GM21576 (cell line): Measurements from ENCODE around the gene CYTH3.

Experiments used
- ATAC-seq: cut with Tn5 transposase; IDR thresholded peaks from one replicate; pipeline ENCODE4 v1.9.1; 2021; ENCODE audit warnings: mild to moderate bottlenecking, moderate library complexity; ENCODE audit not compliant: unreplicated experiment

The CYTH3 gene

DNA sequence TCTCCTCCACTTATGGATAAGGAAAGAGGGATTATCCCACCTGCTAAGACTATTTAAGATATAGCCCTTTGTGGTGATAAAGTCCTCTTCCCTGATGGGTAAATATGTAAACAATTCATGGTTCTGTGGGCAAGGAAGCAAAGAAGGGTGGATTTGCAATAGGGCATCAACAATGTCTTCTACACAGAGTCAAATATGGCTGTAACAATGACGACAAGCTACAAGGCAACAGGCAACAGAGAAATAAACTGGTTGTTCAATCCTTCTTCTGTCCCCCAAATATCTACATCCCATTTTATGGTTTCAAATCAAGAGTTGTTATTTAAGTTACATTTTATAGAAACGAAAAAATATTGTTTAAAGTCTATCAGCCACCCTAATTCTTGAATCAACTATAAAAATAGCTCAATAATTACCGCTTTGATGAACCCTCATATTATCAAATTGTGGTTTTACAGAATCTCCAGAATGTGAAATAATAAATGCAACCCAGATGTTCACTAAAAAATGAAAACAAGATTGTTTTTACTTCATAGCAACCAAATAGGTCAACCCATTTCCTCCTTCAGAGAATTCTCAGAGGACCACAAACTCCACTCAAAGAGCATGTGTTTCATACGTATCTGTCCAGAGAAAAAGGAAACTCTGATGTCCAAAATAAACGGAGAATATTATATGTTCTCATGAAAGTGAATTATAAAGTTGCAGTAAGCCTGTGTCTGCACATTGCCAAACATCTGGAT lies 13.8 kb downstream of the CYTH3 start:
- peak; percentile 38 for ATAC-seq

DNA sequence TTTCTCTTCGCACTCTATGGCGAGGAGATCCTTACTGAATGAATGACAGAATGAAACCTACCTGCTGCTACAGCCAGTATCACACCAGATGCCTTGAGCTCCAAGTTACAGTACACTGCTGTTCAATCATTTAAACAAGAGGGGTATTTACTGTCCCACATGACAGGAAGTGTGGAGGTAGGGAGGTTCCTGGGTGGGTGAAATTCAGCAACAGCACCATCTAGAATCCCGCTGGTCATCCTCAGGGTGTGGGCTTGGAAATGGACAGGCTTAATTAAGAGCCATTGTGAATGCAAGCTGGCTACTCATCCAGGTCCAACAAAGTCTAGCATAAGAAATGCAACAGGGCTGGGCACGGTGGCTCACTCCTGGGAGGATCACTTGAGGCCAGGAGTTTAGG lies 14.7 kb downstream of the CYTH3 start:
- no peak for ATAC-seq

DNA sequence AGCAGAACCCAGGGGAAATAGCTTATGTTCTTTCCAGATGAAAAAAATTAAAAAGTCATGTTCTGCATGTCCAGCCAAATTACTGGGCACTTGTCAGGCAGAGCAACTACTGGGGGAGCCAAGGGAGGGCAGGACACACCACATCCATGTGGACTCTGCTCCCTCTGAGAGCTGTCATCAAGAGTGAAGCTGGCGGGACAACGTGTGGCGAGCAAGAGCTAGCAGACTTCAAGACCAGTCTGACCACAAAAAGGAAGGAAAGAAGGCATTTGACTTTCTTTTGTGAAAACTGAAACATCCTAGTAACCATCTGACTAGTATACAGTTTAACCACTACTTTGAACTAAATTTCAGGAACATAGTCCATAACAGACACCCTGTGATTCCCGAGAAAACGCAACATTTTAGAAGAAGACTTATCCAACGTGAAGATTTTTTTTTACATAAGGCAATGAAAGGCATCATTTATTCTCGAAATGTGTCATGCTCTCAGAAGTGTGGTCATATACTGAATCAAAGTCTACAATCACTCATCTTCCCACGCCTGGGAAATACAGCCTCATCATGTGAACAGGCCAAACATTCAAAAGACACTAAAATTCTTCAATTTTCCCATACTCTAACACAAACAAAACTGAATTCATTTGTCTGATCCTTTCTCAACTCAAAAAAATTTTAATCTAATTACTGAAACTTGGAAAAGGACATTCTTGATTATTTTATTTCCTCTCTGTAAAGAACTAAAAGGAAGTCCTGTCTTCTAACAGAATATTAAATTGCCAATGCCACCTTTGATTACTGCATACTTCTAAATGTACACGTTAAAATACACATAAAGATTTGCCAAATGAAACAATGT lies 15.5 kb downstream of the CYTH3 start:
- peak; percentile 62 for ATAC-seq

DNA sequence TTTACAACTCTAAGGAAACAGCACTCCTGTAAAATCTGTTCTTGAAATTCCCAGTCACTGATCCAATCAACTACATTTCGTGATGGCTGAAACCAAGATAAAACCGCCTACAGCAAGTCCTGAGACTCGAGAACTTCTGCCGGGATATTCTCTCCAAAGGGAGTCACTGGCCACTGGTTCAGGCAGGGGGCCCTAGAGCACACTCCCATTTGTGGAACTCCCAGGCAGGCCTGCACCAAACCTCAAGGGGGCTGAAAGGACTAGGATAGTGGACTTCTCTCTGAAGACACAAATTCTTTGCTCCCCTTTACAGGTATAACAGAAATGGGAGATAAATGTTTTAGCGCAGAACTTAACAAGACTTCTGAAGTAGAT lies 16.3 kb downstream of the CYTH3 start:
- ATAC-seq, result no peak

DNA sequence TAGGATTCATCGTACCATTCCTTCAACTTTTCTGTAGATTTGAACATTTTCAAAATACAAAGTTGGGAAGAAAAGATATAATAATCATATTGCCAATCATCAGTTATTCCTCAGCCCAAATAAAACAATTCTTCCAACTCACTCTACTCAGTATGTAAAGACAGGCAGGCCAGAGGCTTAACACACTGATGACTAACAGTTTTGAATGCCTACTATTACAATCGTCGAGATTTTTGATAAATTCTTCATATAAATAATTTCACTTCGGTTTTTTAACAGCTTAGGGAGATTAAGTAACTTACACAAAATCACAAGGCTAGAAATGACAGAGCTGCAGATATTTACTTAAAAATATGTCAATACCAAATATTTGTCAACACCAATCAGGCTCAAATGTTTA lies 17.6 kb downstream of the CYTH3 start:
- no peak for ATAC-seq

DNA sequence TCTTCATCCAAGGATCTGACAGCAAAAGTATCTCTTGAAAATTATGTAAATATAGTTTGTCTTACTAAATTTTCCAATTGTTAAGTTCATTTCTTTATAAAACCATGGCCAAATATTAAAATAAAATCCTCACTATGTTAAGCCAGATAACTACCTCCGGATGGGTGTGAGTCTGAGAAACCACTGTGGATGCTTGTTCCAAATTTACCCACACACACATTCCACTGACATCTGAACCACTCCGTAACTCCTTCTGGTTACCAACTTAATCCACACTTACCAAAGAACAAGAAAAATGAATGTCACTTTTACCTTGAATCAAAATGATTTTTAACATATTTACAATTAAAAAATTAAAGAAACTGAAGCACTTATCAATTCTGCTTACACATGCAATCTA lies 19.7 kb downstream of the CYTH3 start:
- ATAC-seq, result no peak

DNA sequence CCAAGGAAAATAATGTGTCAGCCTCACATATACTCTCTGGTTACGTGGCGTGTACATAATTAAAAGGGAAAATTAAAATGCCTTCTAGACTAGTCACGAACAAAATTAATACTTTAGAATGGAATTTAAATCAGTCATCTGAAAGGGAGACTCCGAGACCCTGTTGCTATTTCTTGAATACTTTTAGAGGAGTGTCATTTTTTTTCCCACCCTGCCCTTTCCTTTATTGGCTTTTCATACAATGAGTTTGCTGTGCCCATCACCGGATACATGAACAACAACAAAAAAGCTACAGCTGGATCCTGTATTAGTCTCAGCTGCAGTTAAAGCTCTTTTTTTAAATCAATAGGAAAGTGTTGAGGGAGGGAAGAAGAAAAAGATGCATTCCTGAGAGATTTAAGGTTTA lies 20.1 kb downstream of the CYTH3 start:
- no peak for ATAC-seq

DNA sequence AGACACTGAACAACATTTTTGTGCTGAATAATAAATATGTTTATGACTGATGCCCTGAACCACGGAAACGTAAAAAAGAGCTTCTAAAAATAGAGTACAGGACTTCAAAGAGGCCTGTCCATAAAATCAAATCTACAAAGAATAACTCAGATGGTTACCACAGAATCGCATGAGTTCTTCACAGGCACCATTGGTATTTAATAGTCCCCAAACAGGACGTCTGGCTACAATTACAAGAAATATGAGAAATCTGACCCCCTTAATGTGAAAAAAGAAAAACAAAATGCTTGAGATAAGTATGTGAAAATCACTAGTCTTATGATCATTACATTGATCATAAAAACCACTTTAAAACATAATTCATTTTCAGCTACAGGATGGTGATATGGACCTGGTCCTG lies 20.8 kb downstream of the CYTH3 start:
- no peak for ATAC-seq

DNA sequence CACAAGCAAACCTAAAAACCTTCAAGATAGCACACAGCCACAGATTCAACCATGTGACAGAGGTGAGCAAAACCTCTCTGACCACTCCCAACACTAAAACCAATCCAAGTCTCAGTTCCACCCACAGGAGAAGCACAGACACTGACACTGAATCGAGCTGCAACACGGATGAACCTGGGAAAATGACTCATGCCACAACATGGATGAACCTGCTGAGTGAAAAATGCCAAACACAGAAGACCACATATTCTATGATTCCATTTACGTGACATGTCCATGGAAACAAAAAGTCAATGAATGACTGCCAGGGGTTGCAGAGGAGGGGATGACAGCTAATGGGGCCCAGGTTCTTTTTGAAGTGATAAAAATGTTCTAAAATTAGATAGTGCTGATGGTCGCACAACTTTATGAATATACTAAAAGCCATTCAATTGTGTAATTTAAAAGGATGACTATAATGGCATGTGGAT lies 22.0 kb downstream of the CYTH3 start:
- no peak for ATAC-seq

DNA sequence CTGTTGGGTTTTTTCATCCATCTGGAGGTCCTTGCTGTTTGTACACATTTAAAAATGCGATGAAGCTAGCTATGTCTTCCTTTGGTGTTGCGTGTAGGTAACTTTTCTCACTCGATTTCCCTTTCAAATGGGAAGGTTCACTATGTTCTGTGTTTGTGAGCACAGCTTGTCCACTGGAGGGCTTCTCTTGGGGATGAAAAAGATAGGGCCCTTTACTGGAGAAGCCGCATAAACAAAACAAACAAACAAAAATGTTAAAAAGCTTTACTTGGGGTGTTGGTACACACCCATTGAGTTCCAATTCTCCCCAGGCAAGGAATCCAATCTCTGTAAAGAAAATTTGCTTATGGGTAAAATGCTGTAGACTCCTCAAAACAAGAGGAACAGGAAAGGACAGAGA lies 23.4 kb downstream of the CYTH3 start:
- no peak for ATAC-seq

DNA sequence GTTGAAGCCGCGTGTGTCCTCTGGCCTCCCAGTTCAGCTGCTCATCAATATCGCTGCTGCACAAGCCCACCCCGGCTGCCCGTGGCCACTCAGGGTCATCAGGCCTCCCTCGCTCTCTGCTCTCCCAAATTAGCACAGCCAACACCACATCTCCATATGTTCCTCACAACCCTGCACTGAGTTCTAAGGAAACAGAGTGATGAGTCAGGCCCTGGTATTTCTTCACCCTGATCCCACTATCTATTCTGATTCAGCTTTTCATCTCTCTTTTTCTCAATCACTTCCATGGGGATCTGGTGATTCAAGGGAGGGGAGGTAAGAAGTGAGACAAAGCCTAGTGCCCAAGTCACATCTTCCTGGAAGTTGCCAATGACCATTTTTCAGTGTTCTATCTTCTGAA lies 23.8 kb downstream of the CYTH3 start:
- ATAC-seq, result no peak

DNA sequence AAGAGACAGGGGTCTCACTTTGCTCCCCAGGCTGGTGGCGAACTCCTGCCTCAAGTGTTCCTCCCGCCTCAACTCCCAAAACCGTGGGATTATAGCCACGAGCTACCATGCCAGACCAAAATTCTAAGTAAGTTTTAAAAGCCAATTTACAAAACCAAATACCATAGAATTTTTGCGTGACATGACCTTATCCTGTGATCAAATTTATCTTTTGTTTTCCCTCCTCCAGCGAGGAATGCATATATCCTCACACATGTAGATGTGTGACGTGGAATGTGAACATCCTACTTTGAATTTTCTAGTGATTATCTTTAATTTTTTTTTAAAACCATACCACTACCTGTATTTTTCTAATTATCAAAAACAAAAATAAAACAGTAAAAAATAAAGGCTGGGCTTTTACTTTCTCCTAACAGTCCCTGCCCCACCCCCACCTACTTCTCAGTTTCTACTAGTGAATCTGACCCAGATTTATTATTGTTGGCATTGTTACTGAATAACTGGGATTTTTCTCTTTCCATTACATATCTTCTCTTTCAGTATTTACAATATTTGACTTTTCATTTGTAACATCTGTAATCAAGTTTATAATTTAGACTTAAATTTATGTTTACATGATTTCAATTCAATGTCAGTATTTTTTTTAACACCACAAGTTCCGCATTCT lies 26.0 kb downstream of the CYTH3 start:
- no peak for ATAC-seq

DNA sequence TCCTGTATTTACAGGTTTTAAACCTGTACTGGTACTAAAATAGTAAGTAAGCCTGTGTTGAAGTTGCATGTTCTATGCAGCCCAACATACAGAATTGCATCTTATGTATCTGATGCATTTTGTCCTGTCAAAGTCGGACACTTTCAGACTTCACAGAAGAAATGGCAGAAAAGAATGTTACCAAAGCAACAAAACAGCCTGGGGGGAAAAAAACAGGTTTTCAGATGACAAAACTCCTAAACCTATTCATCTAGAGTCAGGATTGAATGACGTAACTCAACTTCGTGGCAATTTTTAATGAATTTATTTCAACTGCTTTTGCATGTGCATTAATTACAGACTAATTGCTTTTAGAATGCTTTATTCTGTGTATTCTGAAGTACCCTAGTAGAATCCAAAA lies 28.4 kb downstream of the CYTH3 start:
- ATAC-seq, result no peak

DNA sequence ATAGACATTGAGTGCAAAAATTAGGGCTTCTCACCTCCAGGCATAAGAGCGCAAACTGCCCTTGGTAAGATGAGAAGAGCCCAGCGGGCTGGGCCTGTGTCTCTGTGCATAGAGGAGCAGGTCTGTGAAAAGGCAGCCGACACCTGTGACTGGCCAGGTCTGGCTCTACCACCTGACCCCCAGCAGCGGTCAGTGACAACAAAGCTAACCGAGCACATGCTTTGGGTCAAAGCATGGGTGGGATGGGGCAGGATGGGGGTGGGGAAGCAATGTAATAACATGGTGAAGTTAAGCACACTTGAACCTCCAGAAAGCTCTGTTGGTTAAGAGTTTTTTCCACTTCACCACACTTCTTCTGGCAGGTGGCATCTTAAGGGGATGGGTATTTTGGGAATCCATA lies 29.3 kb downstream of the CYTH3 start:
- ATAC-seq, result no peak

DNA sequence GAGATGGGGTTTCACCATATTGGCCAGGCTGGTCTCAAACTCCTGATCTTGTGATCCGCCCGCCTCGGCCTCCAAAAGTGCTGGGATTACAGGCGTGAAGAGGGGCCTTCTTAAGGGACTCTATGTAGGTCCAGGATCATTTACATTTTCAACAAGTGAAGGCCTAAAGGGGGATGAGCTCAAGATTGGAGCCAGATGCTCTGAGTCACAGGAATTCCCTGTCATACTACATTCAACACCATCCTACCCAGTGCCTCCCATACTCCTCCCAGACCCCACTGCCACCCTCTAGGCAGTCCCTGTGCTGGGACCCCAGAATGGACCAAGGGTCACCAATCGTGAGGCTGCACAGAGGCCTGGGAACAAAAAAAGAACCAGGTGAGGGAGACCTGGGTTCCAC lies 29.9 kb downstream of the CYTH3 start:
- no peak for ATAC-seq

DNA sequence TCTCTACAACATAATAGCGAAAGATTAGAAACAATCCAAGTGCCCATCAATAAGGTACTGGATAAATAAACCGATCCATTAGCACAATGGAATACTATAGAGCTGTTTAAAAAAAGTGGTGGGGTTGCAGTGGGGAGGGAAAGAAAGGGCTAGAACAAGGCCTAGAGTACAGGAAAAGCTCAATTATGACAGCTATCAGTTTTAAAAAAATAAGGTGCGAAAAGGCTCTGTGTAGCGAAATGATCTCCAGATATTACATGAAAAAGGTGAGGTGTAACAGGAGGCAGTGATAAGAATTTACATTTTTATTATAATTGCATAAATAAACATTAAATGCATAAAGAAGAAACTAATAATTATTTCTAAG lies 30.8 kb downstream of the CYTH3 start:
- no peak for ATAC-seq

DNA sequence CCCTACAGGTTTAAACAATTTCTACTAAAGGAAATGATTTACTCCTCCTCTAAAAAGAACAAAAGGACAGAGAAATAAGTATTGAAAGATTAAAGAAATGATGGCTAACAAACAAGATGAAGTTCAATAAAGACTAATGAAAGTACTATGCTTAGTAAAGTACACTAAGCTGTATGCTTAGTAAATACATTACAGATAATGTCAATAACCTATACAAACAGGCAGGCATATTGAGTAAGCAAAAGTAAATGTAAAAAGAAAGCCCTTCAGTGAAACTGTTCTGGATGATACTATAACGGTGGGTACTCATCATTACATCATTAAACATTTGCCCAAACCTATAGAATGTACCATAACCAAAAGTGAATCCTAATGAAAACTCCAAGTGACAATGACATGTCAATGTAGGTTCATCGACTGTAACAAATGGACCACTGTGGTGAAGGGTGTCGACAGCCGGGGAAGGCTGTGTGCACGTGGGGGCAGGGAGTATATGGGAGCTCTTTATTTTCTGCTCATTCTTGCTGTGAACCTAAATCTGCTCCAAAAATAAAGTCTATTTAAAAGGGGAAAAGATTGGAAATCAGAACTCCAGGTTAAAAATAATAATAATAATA lies 34.0 kb downstream of the CYTH3 start:
- no peak for ATAC-seq

DNA sequence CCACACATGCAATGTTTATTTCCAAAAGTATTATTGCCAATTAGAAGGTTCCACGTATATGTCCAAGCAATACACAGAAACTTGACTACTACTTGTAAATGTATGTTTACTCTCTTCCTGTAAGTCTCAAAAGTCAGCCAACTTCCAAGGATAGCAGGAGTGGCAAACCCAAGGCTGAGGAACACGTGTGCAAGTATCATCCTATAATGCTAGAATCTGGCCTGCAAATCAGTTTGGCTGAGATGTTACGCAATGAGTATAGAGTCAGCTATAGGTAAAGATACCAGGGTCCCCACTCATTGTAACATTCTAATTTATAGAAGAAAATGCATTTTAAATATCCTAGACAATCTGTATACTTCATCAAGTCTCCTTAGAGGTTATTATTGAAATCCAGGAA lies 34.7 kb downstream of the CYTH3 start:
- ATAC-seq, result no peak

DNA sequence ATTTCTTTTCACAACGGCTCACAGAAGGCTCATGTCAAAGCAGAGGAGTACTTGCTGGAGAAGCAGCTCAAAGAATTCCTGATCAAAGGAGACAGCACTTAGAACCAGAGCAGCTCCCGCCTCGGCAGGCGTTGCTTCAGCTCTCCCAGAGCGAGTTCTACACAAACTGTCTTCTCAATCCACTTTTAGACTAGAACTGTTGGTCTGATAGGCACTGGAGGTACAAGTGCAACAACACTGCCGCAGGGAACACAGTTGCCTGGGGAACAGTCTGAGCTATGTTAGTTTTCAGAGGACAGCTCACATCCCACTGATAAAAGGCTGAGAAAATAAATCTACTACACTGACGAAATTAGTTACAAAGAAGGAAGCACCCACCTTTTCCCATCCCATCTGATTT lies 35.4 kb downstream of the CYTH3 start:
- ATAC-seq, result no peak

DNA sequence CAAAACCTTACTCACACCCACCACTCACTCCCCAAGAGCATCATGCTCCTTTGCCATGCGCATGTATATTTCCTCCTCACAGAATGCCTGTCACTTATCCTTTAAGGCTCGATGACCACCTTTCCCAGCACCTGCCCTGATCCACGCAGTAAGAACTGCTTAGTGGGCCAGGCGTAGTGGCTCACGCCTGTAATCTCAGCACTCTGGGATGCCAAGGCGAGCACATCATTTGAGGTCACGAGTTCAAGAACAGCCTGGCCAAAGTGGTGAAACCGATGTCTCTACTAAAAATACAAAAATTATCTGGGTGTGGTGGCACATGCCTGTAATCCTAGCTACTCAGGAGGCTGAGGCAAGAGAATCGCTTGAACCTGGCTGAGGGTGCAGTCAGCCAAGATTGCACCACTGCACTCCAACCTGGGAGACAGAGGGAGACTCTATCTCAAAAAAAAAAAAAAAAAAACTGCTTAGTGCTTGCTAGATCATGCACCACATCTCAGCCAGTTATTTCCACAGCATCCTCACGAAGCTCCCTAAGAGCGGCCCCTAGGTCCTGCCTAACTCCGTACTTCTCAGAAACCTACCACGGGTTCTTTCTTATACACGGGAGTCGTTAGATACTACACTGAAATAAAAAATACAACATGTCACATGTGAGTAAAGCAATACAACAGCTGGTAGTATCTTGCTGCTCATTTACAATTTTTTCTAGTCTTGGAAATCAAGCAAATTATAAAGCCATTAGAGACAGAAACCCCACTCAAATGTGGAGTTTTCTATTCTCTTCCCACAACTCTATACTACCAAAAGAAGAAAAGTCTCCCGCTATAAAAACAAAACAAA lies 37.2 kb downstream of the CYTH3 start:
- ATAC-seq, result no peak

DNA sequence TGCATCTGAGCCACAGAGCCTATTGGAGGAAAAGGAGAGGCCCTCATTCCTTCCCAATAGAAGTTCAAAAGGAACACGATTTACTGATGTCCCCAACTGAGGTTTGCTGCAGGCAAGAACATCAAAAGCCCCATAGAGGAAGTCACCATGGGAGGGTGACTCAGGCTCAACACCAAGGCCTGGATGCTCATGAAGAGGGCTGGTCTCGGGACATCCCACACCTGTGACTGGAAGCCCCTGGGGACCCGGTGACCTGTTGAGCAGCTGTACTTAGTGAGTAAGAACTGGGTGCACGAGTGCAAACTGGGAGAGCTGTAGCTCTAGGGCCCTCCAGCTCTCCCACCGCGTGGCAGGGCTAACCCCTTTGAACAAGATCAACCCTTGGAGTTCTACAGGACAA lies 38.0 kb downstream of the CYTH3 start:
- ATAC-seq, result peak; percentile 57
